HG02885 (cell line): Measurements from ENCODE around the gene CHSY1.
"Not testable (repeated sequence)": the region's sequence is repeated elsewhere in the genome, so short reads cannot be mapped to it uniquely, and the experiment has no call there.

ENCODE experiments used
- ATAC-seq: cut with Tn5 transposase; IDR thresholded peaks from one replicate; pipeline ENCODE4 v1.9.1; 2021; ENCODE audit warnings: mild to moderate bottlenecking; ENCODE audit not compliant: unreplicated experiment, poor library complexity

Gene CHSY1

GRCh38 chr15:101126618-101127505 lies 125.0 kb downstream of the CHSY1 start:
- ATAC-seq: peak; percentile 51

- ATAC-seq: not testable (repeated sequence)
Observed at GRCh38 chr15:101125881-101126428, 125.9 kb downstream of the CHSY1 start.
